Erythroblast (primary cell): ENCODE results near the gene TMEM129.

ENCODE experiments used
- GATA1 ChIP-seq: IDR thresholded peaks from 2 replicates; pipeline ENCODE4 v1.6.1; 2011; ENCODE audit warnings: low read depth, mild to moderate bottlenecking, control low read depth, low read length, moderate library complexity
- POLR2A ChIP-seq: IDR thresholded peaks from 2 replicates; pipeline ENCODE4 v1.6.1; 2011; ENCODE audit warnings: mild to moderate bottlenecking, low read length

- no peak for TF ChIP-seq POLR2A
- no peak for TF ChIP-seq GATA1
These were observed 51.3 kb downstream of the TMEM129 start for GRCh38 chr4:1669850-1670249.
